GM23338 (cell line): ENCODE data around the gene IMMP1L. TPM values are rescaled to one million over a fixed set of nuclear protein-coding genes. Genes with fewer than 3 reads are reported as not detected.

Experiments
- ATAC-seq: fragments of 200-7000 bp; cut with Tn5 transposase; 3 replicates; pipeline ENCODE4 v1.9.1; 2020
- DNase-seq: peaks from one replicate; pipeline ENCODE4 v3.0.0-alpha.2; 2015; ENCODE audit warnings: low spot score
- H2AFZ ChIP-seq: fragments of 200-600 bp; sonication (generic); 2 replicates; pipeline ENCODE4 v1.8.0; 2016; ENCODE audit warnings: antibody characterized with exemption, mild to moderate bottlenecking, moderate library complexity
- H3F3A ChIP-seq: fragments of 200-600 bp; sonication (generic); replicated peaks from 2 replicates; pipeline ENCODE4 v1.8.0; 2017; ENCODE audit warnings: antibody characterized with exemption, mixed run types, low read depth
- H3K27ac ChIP-seq: fragments of 200-600 bp; sonication (generic); 2 replicates; pipeline ENCODE4 v1.6.1; 2016; ENCODE audit warnings: low read depth
- H3K27me3 ChIP-seq: fragments of 200-600 bp; sonication (generic); 2 replicates; pipeline ENCODE4 v1.8.0; 2016; ENCODE audit warnings: mild to moderate bottlenecking, mixed run types, moderate library complexity; ENCODE audit not compliant: insufficient read depth
- H3K36me3 ChIP-seq: fragments of 200-600 bp; sonication (generic); 2 replicates; pipeline ENCODE4 v1.8.0; 2016; ENCODE audit warnings: mild to moderate bottlenecking; ENCODE audit not compliant: insufficient read depth
- H3K4me1 ChIP-seq: fragments of 200-600 bp; sonication (generic); 2 replicates; pipeline ENCODE4 v1.8.0; 2016; ENCODE audit warnings: mild to moderate bottlenecking, moderate library complexity; ENCODE audit not compliant: insufficient read depth
- H3K4me2 ChIP-seq: fragments of 200-600 bp; sonication (generic); 2 replicates; pipeline ENCODE4 v1.7.1; 2017; ENCODE audit warnings: mixed run types
- H3K4me3 ChIP-seq: fragments of 200-600 bp; sonication (generic); 2 replicates; pipeline ENCODE4 v1.6.1; 2016; ENCODE audit warnings: mixed run types
- H3K79me2 ChIP-seq: fragments of 200-600 bp; sonication (generic); replicated peaks from 2 replicates; pipeline ENCODE4 v1.8.0; 2017; ENCODE audit warnings: mild to moderate bottlenecking; ENCODE audit not compliant: insufficient read depth
- H3K9me2 ChIP-seq: fragments of 200-600 bp; sonication (generic); 2 replicates; pipeline ENCODE4 v1.8.0; 2017; ENCODE audit not compliant: insufficient read depth
- H4K20me1 ChIP-seq: fragments of 200-600 bp; sonication (generic); replicated peaks from 2 replicates; pipeline ENCODE4 v1.8.0; 2017; ENCODE audit warnings: mild to moderate bottlenecking; ENCODE audit not compliant: insufficient read depth
- H3K27ac Mint-ChIP-seq: 2 replicates; pipeline ENCODE4 v1.8.0; 2020; ENCODE audit warnings: inconsistent platforms, mild to moderate bottlenecking, moderate library complexity, mixed read lengths
- H3K27me3 Mint-ChIP-seq: 3 replicates; pipeline ENCODE4 v1.8.0; 2022; ENCODE audit warnings: low read depth, mild to moderate bottlenecking, moderate library complexity, mixed read lengths, inconsistent platforms; ENCODE audit not compliant: insufficient read depth, poor library complexity
- H3K36me3 Mint-ChIP-seq: 3 replicates; pipeline ENCODE4 v1.8.0; 2021; ENCODE audit warnings: low read depth, mild to moderate bottlenecking, inconsistent platforms, moderate library complexity, mixed read lengths
- H3K4me1 Mint-ChIP-seq: 3 replicates; pipeline ENCODE4 v1.8.0; 2020; ENCODE audit warnings: mild to moderate bottlenecking, inconsistent platforms, mixed read lengths
- H3K4me3 Mint-ChIP-seq: 3 replicates; pipeline ENCODE4 v1.8.0; 2021; ENCODE audit warnings: moderate library complexity, mild to moderate bottlenecking, inconsistent platforms, mixed read lengths
- H3K9me3 Mint-ChIP-seq: 3 replicates; pipeline ENCODE4 v1.8.0; 2020; ENCODE audit warnings: moderate library complexity, mild to moderate bottlenecking, inconsistent platforms, mixed read lengths
- JUNB ChIP-seq: IDR thresholded peaks from one replicate; pipeline ENCODE4 v1.6.1; 2016; ENCODE audit warnings: antibody characterized with exemption; ENCODE audit not compliant: unreplicated experiment
- NANOG ChIP-seq: IDR thresholded peaks from 2 replicates; pipeline ENCODE4 v1.6.1; 2016; ENCODE audit warnings: antibody characterized with exemption, borderline replicate concordance
- POLR2AphosphoS5 ChIP-seq: IDR thresholded peaks from 2 replicates; pipeline ENCODE4 v1.6.1; 2016; ENCODE audit warnings: antibody characterized with exemption, low read depth
- ZNF331 ChIP-seq: fragments of 250-450 bp; sonication (Bioruptor Pico); IDR thresholded peaks from 2 replicates; pipeline ENCODE4 v1.5.0; 2020; ENCODE audit warnings: low read depth, mild to moderate bottlenecking, moderate library complexity
- polyA plus RNA-seq: library from polyadenylated mRNA; unstranded; fragments of >200 nt; fragmentation: Nextera tagmentation; extraction: Ambion mirVana; gene quantifications from 2 replicates; pipeline ENCODE4 v1.2.1, GENCODE V29; 2016
- total RNA-seq: library from RNA; depleted of rRNA; stranded (reverse); fragments of >200 nt; shearing (Covaris generic); gene quantifications from 2 replicates; pipeline ENCODE4 v1.2.3, GENCODE V29; 2014
- TF ChIP-seq, protein P1 (sequence below): IDR thresholded peaks from 2 replicates; pipeline ENCODE4 v1.6.1; 2016; ENCODE audit warnings: antibody characterized with exemption
- TF ChIP-seq, protein P2 (sequence below), 2 experiments: fragments of 200-600 bp in 1 of 2; sonication (generic) in 1 of 2; conservative IDR thresholded peaks; 2 replicates each; pipeline versions ENCODE4 v1.5.1 to v1.6.1; 2016 to 2017; ENCODE audit warnings: antibody characterized with exemption in 2 of 2, low read depth in 2 of 2, mild to moderate bottlenecking in 2 of 2, moderate library complexity in 1 of 2
- TF ChIP-seq, protein P3 (sequence below): IDR thresholded peaks from one replicate; pipeline ENCODE4 v1.6.1; 2018; ENCODE audit warnings: antibody characterized with exemption; ENCODE audit not compliant: unreplicated experiment
- TF ChIP-seq, protein P4 (sequence below): fragments of 250-450 bp; sonication (Bioruptor Pico); IDR thresholded peaks from 2 replicates; pipeline ENCODE4 v1.5.0; 2020; ENCODE audit warnings: mild to moderate bottlenecking, moderate library complexity

The IMMP1L gene
- total and polyA plus RNA-seq, 2 experiments from 2014 or later = 23.9 to 154 TPM

DNA sequence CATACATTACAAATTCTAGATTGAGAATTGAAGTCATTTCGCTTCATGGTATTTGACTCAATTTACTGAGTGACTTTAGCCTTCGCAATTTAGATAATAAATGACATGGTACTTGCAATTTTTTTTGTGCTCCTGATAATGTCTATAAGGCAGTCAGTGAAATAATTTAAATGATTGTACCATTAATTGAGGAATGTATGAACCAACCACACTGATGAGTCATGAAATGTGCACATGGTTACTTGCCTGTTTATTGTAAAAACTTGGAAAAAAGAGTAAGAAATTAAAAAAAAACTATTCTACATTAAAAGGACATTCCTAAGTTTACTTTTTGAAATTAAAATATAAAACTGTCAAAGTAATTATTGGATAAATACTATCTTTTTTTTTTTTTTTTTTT, 96.5 kb downstream of the IMMP1L start:
- Histone ChIP-seq H3K27ac (no peak overlapping the region), H3K4me3 (no peak overlapping the region), H3F3A (no peaks in the 10 kb centered on the region), H3K36me3 (no peaks in the 10 kb centered on the region), H3K9me2 (no peaks in the 10 kb centered on the region), H3K4me2 (no peak overlapping the region), H3K79me2 (no peaks in the 10 kb centered on the region), H4K20me1 (no peaks in the 10 kb centered on the region), H3K27me3 (no peaks in the 10 kb centered on the region), H2AFZ (no peak overlapping the region), H3K4me1 (peaks cover 17% of the 10 kb centered on the region)
- no peak for ATAC-seq
- no peak for DNase-seq
- H3K9me3 Mint-ChIP-seq = peaks cover 7% of the 10 kb centered on the region; the same call in 2 of the 3 replicates
- peaks cover 15% of the 10 kb centered on the region for H3K36me3 Mint-ChIP-seq
- no peak overlapping the region for H3K4me3 Mint-ChIP-seq
- TF ChIP-seq NANOG (no peak), ZNF331 (CRISPR knock-in tag) (no peak)
- TF ChIP-seq, protein P1, sequence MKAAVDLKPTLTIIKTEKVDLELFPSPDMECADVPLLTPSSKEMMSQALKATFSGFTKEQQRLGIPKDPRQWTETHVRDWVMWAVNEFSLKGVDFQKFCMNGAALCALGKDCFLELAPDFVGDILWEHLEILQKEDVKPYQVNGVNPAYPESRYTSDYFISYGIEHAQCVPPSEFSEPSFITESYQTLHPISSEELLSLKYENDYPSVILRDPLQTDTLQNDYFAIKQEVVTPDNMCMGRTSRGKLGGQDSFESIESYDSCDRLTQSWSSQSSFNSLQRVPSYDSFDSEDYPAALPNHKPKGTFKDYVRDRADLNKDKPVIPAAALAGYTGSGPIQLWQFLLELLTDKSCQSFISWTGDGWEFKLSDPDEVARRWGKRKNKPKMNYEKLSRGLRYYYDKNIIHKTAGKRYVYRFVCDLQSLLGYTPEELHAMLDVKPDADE = no peak
- H3K4me1 Mint-ChIP-seq = peaks cover 30% of the 10 kb centered on the region
- H3K27ac Mint-ChIP-seq = no peak overlapping the region
- no peaks in the 10 kb centered on the region for H3K27me3 Mint-ChIP-seq

DNA sequence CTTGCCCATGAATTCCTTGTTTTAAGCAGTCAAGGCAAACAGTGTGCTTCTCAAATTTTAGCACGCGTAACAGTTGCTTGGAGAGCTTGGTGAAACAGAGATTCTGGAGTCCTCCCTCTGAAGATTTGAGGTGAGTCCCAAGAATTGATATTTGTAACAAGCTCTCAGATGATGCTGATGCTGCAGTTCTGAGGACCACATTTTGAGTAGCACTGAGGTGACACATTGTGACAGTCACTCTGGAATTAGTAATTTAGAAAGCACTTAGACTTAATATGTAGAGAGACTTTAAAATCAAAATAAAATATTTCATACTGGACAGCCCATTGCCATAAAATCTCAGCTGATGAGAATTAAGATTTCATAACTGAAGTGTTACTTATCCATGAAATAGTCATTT, 101.2 kb downstream of the IMMP1L start:
- ATAC-seq (no peak), DNase-seq (no peak)
- H3K27me3 ChIP-seq = no peaks in the 10 kb centered on the region
- H4K20me1 ChIP-seq = no peaks in the 10 kb centered on the region
- no peak overlapping the region for H3K4me2 ChIP-seq
- Mint-ChIP-seq H3K4me3 (no peak overlapping the region), H3K27ac (no peak overlapping the region), H3K36me3 (peaks cover 18% of the 10 kb centered on the region), H3K4me1 (peaks cover 7% of the 10 kb centered on the region; the same call in 2 of the 3 replicates), H3K9me3 (peaks cover 7% of the 10 kb centered on the region; the same call in 2 of the 3 replicates), H3K27me3 (no peaks in the 10 kb centered on the region)
- H3K4me1 ChIP-seq = no peaks in the 10 kb centered on the region
- H2AFZ ChIP-seq = no peak overlapping the region
- H3K9me2 ChIP-seq = peaks cover 6% of the 10 kb centered on the region; the same call in 1 of the 2 replicates
- H3K79me2 ChIP-seq = no peaks in the 10 kb centered on the region; the same call in 1 of the 2 replicates
- H3K4me3 ChIP-seq = no peak overlapping the region
- H3K36me3 ChIP-seq = no peaks in the 10 kb centered on the region
- H3F3A ChIP-seq = no peaks in the 10 kb centered on the region
- no peak overlapping the region for H3K27ac ChIP-seq
- TF ChIP-seq, protein P2, sequence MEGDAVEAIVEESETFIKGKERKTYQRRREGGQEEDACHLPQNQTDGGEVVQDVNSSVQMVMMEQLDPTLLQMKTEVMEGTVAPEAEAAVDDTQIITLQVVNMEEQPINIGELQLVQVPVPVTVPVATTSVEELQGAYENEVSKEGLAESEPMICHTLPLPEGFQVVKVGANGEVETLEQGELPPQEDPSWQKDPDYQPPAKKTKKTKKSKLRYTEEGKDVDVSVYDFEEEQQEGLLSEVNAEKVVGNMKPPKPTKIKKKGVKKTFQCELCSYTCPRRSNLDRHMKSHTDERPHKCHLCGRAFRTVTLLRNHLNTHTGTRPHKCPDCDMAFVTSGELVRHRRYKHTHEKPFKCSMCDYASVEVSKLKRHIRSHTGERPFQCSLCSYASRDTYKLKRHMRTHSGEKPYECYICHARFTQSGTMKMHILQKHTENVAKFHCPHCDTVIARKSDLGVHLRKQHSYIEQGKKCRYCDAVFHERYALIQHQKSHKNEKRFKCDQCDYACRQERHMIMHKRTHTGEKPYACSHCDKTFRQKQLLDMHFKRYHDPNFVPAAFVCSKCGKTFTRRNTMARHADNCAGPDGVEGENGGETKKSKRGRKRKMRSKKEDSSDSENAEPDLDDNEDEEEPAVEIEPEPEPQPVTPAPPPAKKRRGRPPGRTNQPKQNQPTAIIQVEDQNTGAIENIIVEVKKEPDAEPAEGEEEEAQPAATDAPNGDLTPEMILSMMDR (conservative IDR thresholded peaks at IDR 0.05; ENCODE audit: low read depth in 2 of 2) = no peak
- TF ChIP-seq, protein P3, sequence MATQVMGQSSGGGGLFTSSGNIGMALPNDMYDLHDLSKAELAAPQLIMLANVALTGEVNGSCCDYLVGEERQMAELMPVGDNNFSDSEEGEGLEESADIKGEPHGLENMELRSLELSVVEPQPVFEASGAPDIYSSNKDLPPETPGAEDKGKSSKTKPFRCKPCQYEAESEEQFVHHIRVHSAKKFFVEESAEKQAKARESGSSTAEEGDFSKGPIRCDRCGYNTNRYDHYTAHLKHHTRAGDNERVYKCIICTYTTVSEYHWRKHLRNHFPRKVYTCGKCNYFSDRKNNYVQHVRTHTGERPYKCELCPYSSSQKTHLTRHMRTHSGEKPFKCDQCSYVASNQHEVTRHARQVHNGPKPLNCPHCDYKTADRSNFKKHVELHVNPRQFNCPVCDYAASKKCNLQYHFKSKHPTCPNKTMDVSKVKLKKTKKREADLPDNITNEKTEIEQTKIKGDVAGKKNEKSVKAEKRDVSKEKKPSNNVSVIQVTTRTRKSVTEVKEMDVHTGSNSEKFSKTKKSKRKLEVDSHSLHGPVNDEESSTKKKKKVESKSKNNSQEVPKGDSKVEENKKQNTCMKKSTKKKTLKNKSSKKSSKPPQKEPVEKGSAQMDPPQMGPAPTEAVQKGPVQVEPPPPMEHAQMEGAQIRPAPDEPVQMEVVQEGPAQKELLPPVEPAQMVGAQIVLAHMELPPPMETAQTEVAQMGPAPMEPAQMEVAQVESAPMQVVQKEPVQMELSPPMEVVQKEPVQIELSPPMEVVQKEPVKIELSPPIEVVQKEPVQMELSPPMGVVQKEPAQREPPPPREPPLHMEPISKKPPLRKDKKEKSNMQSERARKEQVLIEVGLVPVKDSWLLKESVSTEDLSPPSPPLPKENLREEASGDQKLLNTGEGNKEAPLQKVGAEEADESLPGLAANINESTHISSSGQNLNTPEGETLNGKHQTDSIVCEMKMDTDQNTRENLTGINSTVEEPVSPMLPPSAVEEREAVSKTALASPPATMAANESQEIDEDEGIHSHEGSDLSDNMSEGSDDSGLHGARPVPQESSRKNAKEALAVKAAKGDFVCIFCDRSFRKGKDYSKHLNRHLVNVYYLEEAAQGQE = no peak
- TF ChIP-seq, protein P4, sequence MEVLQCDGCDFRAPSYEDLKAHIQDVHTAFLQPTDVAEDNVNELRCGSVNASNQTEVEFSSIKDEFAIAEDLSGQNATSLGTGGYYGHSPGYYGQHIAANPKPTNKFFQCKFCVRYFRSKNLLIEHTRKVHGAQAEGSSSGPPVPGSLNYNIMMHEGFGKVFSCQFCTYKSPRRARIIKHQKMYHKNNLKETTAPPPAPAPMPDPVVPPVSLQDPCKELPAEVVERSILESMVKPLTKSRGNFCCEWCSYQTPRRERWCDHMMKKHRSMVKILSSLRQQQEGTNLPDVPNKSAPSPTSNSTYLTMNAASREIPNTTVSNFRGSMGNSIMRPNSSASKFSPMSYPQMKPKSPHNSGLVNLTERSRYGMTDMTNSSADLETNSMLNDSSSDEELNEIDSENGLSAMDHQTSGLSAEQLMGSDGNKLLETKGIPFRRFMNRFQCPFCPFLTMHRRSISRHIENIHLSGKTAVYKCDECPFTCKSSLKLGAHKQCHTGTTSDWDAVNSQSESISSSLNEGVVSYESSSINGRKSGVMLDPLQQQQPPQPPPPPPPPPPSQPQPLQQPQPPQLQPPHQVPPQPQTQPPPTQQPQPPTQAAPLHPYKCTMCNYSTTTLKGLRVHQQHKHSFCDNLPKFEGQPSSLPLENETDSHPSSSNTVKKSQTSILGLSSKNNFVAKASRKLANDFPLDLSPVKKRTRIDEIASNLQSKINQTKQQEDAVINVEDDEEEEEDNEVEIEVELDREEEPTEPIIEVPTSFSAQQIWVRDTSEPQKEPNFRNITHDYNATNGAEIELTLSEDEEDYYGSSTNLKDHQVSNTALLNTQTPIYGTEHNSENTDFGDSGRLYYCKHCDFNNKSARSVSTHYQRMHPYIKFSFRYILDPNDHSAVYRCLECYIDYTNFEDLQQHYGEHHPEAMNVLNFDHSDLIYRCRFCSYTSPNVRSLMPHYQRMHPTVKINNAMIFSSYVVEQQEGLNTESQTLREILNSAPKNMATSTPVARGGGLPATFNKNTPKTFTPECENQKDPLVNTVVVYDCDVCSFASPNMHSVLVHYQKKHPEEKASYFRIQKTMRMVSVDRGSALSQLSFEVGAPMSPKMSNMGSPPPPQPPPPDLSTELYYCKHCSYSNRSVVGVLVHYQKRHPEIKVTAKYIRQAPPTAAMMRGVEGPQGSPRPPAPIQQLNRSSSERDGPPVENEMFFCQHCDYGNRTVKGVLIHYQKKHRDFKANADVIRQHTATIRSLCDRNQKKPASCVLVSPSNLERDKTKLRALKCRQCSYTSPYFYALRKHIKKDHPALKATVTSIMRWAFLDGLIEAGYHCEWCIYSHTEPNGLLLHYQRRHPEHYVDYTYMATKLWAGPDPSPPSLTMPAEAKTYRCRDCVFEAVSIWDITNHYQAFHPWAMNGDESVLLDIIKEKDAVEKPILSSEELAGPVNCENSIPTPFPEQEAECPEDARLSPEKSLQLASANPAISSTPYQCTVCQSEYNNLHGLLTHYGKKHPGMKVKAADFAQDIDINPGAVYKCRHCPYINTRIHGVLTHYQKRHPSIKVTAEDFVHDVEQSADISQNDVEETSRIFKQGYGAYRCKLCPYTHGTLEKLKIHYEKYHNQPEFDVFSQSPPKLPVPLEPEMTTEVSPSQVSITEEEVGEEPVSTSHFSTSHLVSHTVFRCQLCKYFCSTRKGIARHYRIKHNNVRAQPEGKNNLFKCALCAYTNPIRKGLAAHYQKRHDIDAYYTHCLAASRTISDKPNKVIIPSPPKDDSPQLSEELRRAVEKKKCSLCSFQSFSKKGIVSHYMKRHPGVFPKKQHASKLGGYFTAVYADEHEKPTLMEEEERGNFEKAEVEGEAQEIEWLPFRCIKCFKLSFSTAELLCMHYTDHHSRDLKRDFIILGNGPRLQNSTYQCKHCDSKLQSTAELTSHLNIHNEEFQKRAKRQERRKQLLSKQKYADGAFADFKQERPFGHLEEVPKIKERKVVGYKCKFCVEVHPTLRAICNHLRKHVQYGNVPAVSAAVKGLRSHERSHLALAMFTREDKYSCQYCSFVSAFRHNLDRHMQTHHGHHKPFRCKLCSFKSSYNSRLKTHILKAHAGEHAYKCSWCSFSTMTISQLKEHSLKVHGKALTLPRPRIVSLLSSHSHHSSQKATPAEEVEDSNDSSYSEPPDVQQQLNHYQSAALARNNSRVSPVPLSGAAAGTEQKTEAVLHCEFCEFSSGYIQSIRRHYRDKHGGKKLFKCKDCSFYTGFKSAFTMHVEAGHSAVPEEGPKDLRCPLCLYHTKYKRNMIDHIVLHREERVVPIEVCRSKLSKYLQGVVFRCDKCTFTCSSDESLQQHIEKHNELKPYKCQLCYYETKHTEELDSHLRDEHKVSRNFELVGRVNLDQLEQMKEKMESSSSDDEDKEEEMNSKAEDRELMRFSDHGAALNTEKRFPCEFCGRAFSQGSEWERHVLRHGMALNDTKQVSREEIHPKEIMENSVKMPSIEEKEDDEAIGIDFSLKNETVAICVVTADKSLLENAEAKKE (CRISPR knock-in tag) = no peak
- no peak for TF ChIP-seq JUNB
- no peak for TF ChIP-seq POLR2AphosphoS5
